Cardiac muscle cell (in vitro differentiated cells and primary cell): Measurements from ENCODE around the gene MYH7. TPM values are rescaled to one million over a fixed set of nuclear protein-coding genes. Genes with fewer than 3 reads are reported as not detected.

Experiments used
- DNase-seq, 2 donors: peaks; one replicate each; pipeline versions ENCODE4 v3.0.0 to v3.0.0-alpha.2; 2010 to 2017; ENCODE audit warnings: low read depth in 1 of 2, low spot score in 1 of 2
- H3K27ac ChIP-seq: fragments of 200-600 bp; sonication (generic); 2 replicates; pipeline ENCODE4 v1.5.1; 2016
- H3K27me3 ChIP-seq: fragments of 200-600 bp; sonication (generic); 2 replicates; pipeline ENCODE4 v1.6.0; 2016; ENCODE audit warnings: control low read depth
- H3K36me3 ChIP-seq: fragments of 200-600 bp; sonication (generic); 2 replicates; pipeline ENCODE4 v1.5.1; 2016; ENCODE audit warnings: control low read depth
- H3K4me1 ChIP-seq: fragments of 200-600 bp; sonication (generic); 2 replicates; pipeline ENCODE4 v1.8.1; 2017; ENCODE audit warnings: low read depth, mild to moderate bottlenecking, mixed run types
- H3K4me3 ChIP-seq: fragments of 200-600 bp; sonication (generic); 2 replicates; pipeline ENCODE4 v1.5.1; 2016; ENCODE audit warnings: mild to moderate bottlenecking
- H3K9me3 ChIP-seq: fragments of 200-600 bp; sonication (generic); 2 replicates; pipeline ENCODE4 v1.5.1; 2017; ENCODE audit warnings: low read depth, mild to moderate bottlenecking, control low read depth
- polyA plus RNA-seq: library from polyadenylated mRNA; unstranded; fragments of >200 nt; fragmentation: Nextera tagmentation; extraction: Ambion mirVana; gene quantifications from 2 replicates; pipeline ENCODE4 v1.2.1, GENCODE V29; 2016
- total RNA-seq: library from RNA; depleted of rRNA; stranded (reverse); fragments of >200 nt; gene quantifications from 2 replicates; pipeline ENCODE4 v1.2.3, GENCODE V29; 2016
- TF ChIP-seq, protein P1 (sequence below): IDR thresholded peaks from 2 replicates; pipeline ENCODE4 v1.5.1; 2012; ENCODE audit warnings: low read depth, mild to moderate bottlenecking, low read length

MYH7 gene
- total and polyA plus RNA-seq, 2 experiments from 2014 or later = 82.8 to 117 TPM

DNA sequence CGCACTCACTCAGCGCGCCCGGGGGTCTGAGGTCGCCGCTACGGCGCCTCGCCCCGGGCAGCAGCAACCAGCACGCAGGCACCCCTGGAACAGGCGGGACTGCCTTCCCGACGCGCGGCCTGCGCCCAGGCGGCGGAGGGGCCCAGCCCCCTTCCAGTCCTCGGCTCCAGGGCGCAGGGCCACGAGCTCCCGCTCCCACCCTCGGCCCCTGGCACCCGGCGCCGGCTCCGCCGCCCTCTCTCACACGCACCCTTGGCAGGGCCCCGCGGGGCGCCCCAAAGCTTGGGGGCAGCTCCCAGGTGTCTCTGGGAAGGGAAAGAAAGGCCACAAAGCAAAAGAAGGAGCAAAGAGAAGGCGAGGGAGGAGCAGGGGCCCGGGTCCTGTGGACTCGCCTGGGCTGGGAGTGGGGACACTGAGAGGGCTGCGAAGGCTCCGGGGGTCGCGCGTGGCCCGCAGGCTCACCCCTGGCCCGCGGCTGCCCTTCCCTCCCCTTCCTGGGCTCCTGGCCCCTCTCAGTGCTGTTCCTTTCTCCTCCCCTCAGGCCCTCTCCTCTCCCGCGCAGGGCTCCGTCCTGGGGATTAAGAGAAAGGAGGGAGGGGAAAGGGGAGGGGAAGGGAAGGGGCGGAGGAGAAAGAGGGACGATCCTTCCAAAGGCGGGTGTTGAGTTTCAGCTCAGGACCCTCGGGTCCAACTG, 69.6 kb downstream of the MYH7 start:
- TF ChIP-seq, protein P1, sequence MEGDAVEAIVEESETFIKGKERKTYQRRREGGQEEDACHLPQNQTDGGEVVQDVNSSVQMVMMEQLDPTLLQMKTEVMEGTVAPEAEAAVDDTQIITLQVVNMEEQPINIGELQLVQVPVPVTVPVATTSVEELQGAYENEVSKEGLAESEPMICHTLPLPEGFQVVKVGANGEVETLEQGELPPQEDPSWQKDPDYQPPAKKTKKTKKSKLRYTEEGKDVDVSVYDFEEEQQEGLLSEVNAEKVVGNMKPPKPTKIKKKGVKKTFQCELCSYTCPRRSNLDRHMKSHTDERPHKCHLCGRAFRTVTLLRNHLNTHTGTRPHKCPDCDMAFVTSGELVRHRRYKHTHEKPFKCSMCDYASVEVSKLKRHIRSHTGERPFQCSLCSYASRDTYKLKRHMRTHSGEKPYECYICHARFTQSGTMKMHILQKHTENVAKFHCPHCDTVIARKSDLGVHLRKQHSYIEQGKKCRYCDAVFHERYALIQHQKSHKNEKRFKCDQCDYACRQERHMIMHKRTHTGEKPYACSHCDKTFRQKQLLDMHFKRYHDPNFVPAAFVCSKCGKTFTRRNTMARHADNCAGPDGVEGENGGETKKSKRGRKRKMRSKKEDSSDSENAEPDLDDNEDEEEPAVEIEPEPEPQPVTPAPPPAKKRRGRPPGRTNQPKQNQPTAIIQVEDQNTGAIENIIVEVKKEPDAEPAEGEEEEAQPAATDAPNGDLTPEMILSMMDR = no peak
- Histone ChIP-seq H3K27ac (peak overlapping the region; percentile 83), H3K4me1 (peaks cover 27% of the 10 kb centered on the region), H3K27me3 (no peaks in the 10 kb centered on the region), H3K9me3 (no peaks in the 10 kb centered on the region), H3K4me3 (peak overlapping the region; percentile 28), H3K36me3 (no peaks in the 10 kb centered on the region)
- peak; percentile 84 to 85 for DNase-seq

DNA sequence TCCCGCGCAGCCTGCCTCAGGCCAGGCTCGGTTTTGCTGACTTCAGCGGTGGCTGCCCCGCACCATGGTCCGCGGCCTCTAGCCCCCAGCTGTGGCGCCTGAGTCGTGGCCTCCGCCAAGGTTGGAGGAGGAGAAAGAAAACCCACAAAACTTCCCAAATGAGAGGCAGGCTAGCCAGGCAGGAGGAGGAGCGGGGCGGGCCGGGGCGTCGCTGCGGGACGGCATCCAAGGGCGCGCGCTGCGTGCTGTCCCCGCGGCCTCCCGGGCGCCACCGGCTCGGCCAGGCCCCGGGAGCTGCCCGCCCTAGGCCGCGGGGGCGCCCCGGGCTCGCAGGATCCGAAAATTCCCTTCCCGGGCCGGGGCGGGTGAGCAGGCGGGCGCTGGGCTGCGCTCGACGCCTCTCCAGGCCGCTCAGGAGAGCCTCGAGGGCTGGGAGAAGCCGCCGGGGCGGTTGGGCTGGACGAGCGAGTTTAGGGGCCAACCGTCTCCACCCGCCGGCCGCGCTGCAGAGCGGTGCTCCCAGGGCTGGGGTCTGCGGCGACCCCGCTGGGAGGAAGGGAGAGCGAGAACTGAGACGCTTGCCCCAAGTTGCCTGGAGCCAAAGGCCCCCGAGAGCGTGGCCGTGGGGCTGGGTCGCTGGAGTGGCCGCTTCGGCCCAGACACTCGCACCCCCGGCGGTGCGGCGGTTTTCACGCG, 70.3 kb downstream of the MYH7 start, which contains the start of gene EFS:
Gene EFS, minus strand, starts transcription at position 137 of the 696 bp plus-strand sequence. CDS start 147 bp downstream, outside the sequence.
- TF ChIP-seq, protein P1 = no peak
- peak in 1 of 2 donors; percentile 54 for DNase-seq
- H3K36me3 ChIP-seq = no peaks in the 10 kb centered on the region
- peaks cover 27% of the 10 kb centered on the region for H3K4me1 ChIP-seq
- H3K9me3 ChIP-seq = no peaks in the 10 kb centered on the region
- H3K27ac ChIP-seq = peak within 1 kb of the TSS; percentile 83
- no peaks in the 10 kb centered on the region for H3K27me3 ChIP-seq
- H3K4me3 ChIP-seq = peak within 1 kb of the TSS; percentile 28

DNA sequence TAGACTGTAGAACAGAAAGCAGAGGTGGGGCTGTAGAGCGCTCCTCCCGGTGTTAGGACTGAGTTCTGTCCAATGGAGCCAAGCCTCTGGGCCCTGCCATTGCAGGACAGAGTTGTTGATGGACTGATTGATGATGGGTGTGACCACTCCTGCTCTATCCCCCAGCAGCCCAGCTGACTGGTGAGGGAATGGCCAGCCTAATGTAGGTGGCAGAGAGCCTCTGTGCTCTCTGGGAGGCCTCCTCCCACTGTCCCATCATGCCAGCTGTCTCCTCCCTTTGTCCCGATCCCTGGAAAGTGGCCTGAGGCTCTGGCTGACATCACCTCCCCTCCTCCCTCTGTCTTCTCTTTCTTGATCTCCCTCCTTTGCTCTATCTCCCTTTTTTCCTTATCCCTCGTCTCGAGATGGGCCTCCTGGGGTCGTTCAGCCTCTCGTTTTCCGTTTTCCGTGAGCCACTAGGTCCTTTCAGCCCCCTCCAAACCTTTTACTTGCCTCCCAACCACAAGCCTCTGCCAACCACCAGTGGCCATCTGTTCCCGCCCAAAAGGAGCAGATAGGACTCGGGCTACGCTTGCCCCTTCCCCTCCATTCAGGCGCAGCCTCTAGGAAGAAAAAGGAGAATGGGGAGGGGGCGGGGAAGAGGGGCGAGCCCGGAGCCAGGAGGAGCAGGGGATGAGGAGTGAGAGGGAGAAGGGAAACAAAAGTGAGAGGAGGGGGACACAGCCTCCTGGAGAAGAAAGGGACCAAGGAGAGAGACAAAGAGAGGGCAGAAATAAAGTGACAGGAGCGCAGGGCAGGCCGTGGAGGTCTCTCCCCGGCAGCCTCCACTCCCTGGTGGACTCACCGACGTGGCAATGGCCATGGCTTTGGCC, 71.1 kb downstream of the MYH7 start:
- Histone ChIP-seq H3K27ac (peak overlapping the region; percentile 83), H3K4me1 (peaks cover 27% of the 10 kb centered on the region), H3K36me3 (no peaks in the 10 kb centered on the region), H3K27me3 (no peaks in the 10 kb centered on the region), H3K9me3 (no peaks in the 10 kb centered on the region), H3K4me3 (peak overlapping the region; percentile 28)
- DNase-seq = no peak
- TF ChIP-seq, protein P1 = no peak

Other genes starting within 250 kb of the MYH7 start
- not detected in 2 replicates for gene RNF212B, start 197.7 kb downstream of the MYH7 start, total RNA-seq
- gene RNF212B, start 197.7 kb downstream of the MYH7 start, polyA plus RNA-seq = 0.72 TPM in 1 of 2 replicates, not detected in the other
- 12.3 and 13.6 TPM in 2 replicates for gene HOMEZ, start 149.5 kb downstream of the MYH7 start, total RNA-seq
- gene HOMEZ, start 149.5 kb downstream of the MYH7 start, polyA plus RNA-seq = 20.8 and 26.5 TPM in 2 replicates
- 15.5 and 16.9 TPM in 2 replicates for gene PPP1R3E, start 132.8 kb downstream of the MYH7 start, total RNA-seq
- gene PPP1R3E, start 132.8 kb downstream of the MYH7 start, polyA plus RNA-seq = 14.2 and 17.9 TPM in 2 replicates
- 28.6 and 40.7 TPM in 2 replicates for gene BCL2L2, start 128.8 kb downstream of the MYH7 start, total RNA-seq
- 5.8 and 7.4 TPM in 2 replicates for gene BCL2L2, start 128.8 kb downstream of the MYH7 start, polyA plus RNA-seq
- gene PABPN1, start 114.2 kb downstream of the MYH7 start, total RNA-seq = 184 and 194 TPM in 2 replicates
- 502 and 534 TPM in 2 replicates for gene PABPN1, start 114.2 kb downstream of the MYH7 start, polyA plus RNA-seq
- 66.6 and 74.0 TPM in 2 replicates for gene SLC22A17, start 82.8 kb downstream of the MYH7 start, total RNA-seq
- 43.8 and 55.1 TPM in 2 replicates for gene SLC22A17, start 82.8 kb downstream of the MYH7 start, polyA plus RNA-seq
- 20.5 and 36.6 TPM in 2 replicates for gene EFS, start 70.5 kb downstream of the MYH7 start, total RNA-seq
- gene EFS, start 70.5 kb downstream of the MYH7 start, polyA plus RNA-seq = 16.7 and 22.2 TPM in 2 replicates
- gene IL25, start 62.9 kb downstream of the MYH7 start, total RNA-seq = not detected in 2 replicates
- gene IL25, start 62.9 kb downstream of the MYH7 start, polyA plus RNA-seq = 3.2 and 7.9 TPM in 2 replicates
- gene CMTM5, start 58.6 kb downstream of the MYH7 start, total RNA-seq = 0.21 and 0.49 TPM in 2 replicates
- gene CMTM5, start 58.6 kb downstream of the MYH7 start, polyA plus RNA-seq = 25.2 and 31.4 TPM in 2 replicates
- 4,520 and 8,484 TPM in 2 replicates for gene MYH6, start 27.4 kb downstream of the MYH7 start, total RNA-seq
- gene MYH6, start 27.4 kb downstream of the MYH7 start, polyA plus RNA-seq = 2,795 and 4,145 TPM in 2 replicates
- gene NGDN, start 34.0 kb upstream of the MYH7 start, total RNA-seq = 35.6 and 43.3 TPM in 2 replicates
- 66.9 and 80.3 TPM in 2 replicates for gene NGDN, start 34.0 kb upstream of the MYH7 start, polyA plus RNA-seq
- gene ZFHX2, start 116.1 kb upstream of the MYH7 start, total RNA-seq = 3.9 and 4.2 TPM in 2 replicates
- 5.6 TPM in 2 replicates for gene ZFHX2, start 116.1 kb upstream of the MYH7 start, polyA plus RNA-seq
- gene THTPA, start 120.6 kb upstream of the MYH7 start, total RNA-seq = 47.6 and 58.6 TPM in 2 replicates
- gene THTPA, start 120.6 kb upstream of the MYH7 start, polyA plus RNA-seq = 31.3 and 45.2 TPM in 2 replicates
- 61.2 and 123 TPM in 2 replicates for gene AP1G2, start 132.1 kb upstream of the MYH7 start, total RNA-seq
- 141 and 168 TPM in 2 replicates for gene AP1G2, start 132.1 kb upstream of the MYH7 start, polyA plus RNA-seq
- gene JPH4, start 143.1 kb upstream of the MYH7 start, total RNA-seq = 0.39 and 0.63 TPM in 2 replicates
- gene JPH4, start 143.1 kb upstream of the MYH7 start, polyA plus RNA-seq = 0.53 and 1.4 TPM in 2 replicates
- 1.0 TPM in 1 of 2 replicates, not detected in the other for gene DHRS2, start 200.7 kb upstream of the MYH7 start, total RNA-seq
- 0.97 and 1.0 TPM in 2 replicates for gene DHRS2, start 200.7 kb upstream of the MYH7 start, polyA plus RNA-seq